Midbrain (tissue), 1 donor: Measurements from ENCODE around the gene SUPT6H.
A peak's percentile ranks its signal among the peaks of the same experiment; 100 is the strongest.

ENCODE experiments used
- DNase-seq: peaks from one replicate; lab custom pipeline; 2025; lab: John Stamatoyannopoulos, UW

The SUPT6H gene

DNA sequence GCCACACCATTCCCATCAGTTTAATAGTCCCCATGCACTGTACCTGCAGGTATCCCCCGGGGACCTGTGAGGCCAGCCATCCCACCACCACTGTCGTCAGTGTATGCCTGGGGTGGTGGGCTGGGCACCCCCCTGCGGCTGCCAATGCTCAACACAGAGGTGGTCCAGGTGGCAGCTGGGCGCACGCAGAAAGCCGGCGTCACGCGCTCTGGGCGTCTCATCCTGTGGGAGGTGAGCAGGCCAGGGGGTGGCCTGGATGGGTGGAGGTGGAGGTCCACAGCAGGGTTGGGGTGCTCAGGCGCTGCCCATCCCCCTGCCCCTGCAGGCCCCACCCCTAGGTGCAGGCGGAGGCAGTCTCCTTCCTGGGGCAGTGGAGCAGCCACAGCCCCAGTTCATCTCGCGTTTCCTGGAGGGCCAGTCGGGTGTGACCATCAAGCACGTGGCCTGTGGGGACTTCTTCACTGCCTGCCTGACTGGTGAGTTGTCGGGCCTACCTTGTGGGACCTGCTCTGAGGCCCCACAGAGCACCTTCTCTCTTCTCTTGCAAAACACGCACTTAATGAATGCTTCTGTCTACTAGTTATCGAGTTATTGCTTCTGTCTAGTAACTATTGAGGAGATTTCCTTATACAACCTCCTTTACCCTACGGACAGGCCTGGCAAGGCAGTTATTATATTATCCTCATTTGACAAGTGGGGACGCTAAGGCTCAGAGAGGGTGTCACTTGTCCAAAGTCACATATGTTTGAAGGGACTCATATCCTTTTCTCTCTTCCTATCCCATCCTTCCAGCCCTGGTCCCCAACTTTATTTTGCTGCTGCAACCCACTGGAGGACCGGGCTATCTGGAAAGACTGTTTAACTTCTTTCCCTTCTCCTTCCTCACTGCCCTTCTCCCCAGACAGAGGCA, 76.0 kb downstream of the SUPT6H start:
- DNase-seq, result no peak

DNA sequence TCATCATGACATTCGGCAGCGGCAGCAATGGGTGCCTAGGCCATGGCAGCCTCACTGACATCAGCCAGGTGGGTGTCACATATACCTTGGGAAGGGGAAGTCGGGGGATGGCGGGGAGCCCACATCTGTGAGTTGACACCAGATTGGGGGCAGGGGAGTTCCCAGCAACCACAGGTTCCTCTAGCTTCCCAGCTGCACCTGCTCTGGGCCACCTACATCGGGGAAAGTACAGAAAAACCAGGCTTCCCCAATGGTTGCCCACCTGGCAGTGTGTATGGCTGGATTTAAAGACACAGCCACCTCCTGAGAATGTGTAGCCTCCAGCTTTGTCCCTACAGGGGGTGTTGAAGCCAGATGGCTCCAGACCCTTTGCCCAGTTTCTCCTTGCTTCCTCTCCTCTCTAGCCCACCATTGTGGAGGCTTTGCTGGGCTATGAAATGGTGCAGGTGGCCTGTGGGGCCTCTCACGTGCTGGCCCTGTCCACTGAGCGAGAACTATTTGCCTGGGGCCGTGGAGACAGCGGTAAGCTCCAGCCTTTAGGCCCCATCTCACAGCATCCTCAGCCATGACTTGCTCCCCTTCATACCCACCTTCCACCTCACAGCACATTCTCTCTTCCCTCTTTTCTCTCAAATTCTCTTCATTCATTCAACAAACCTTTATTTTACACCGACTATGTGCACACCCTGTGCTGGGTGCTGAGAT, 76.8 kb downstream of the SUPT6H start:
- DNase-seq, result no peak

DNA sequence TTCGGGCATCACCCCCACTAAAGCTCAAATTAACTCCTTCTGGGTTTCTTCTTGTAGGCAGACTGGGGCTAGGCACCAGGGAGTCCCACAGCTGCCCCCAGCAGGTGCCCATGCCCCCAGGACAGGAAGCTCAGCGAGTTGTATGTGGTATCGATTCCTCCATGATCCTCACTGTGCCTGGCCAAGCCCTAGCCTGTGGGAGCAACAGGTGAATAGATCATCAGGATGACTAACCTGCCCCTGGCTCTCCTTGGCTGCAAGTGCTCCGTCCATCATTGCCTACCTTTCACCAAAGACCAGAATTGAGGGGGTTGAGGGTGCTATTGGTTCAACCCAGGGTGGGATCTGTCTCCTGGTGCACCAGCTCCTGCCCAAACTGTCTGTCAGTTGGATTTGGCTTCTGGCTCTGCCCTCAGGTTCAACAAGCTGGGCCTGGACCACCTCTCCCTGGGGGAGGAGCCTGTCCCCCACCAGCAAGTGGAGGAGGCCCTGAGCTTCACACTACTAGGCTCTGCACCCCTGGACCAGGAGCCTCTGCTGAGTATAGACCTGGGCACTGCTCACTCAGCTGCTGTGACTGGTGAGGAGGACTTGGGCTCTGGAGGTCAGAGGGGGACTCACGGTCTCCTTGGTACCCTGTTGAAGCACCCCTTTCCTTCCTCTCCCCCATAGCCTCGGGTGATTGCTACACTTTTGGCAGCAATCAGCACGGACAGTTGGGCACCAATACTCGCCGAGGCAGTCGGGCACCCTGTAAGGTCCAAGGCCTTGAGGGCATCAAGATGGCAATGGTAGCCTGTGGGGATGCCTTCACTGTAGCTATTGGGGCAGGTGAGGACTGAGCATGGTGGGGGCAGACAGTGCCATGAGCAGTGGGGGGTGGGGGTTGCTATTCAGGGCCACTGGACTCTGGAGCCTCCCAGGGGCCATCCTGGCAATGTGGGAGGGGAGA, 78.7 kb downstream of the SUPT6H start:
- DNase-seq, result no peak

DNA sequence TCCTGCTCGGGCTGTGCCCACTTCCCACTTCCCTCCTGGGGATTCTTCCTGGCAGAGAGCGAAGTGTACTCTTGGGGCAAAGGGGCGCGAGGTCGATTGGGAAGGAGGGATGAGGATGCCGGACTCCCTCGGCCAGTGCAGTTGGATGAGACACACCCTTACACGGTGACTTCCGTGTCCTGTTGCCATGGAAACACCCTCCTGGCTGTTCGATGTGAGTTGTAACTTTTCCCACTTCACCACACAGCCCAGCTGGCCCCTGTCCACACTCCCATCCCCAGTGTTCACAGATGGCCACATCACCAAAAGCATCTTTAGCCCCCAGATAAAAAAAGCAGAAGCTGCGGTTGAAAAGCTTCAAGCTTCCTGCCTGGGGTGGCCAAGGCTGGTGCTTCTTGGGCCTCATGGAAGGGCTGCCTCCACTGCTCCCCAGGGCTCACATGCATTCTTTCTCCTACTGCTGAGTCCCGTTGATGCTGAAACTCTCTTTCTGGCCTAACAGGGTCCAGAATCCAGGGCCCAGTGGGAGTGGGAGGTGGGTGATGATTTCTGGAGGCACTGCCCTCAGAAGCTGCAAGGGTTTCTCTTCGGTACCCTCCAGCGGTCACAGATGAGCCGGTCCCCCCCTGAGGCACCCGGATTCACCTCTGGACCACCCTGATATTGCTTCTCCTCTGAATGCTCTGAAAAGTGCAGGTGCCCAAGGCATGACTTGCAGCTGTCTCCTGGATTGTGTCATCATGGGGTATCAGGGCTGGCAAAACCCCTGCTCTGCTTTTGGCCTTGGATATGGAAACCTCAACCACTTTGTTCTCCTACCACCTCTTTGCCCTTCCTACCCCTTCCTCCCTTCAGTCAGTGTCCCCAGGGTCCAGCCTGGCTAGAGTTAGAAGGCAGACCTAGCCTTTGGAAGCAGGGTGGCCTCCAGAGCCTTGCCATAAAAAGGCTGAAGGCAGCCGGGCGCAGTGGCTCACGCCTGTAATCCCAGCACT, 79.6 kb downstream of the SUPT6H start:
- DNase-seq, result peak; percentile 12

DNA sequence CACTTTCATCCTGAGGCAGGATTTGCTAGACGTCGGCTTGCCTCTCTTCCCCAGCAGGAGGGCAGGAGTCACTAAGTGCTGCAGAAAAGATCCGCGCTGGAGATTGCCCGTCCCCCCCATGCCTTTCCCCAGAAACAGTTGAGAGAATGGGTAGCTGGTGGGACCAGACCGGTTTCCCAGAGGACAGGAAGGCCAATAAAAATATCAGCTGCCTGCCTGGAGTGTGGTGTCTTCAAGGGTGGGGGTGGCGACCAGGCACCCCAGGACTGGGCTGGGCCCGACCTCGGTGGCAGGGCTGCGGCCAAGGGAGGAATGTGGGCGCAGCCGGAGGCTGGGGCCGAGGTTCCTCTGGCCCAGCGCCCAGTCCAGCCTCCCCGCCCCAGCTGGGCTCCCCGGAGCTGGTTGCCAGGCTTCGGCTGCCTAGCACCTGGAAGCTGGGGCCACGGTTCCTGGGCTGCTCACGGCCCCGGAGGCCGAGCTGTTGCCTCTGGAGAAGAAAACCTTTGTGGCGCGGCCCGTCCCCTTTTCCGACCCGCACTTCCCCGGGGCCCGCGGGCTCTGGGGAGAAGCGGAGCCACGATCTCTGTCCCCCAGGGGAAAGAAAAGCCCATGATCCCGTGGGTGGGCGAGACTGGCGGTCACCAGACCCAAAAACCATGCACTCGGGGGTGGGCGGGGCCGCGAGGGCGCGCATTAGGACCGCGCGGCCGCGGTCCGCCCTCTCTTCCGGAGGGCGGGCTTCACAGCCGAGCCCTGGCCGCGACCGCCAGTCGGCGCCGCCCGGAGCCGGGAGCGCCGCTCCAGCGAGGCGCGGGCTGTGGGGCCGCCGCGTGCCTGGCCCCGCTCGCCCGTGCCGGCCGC, 81.5 kb downstream of the SUPT6H start, which contains the start of gene TRAF4:
TSS of gene TRAF4 (plus strand) at position 769 of the 861 bp plus-strand sequence. CDS start 102 bp downstream, outside the sequence.
- peak; percentile 82 for DNase-seq

DNA sequence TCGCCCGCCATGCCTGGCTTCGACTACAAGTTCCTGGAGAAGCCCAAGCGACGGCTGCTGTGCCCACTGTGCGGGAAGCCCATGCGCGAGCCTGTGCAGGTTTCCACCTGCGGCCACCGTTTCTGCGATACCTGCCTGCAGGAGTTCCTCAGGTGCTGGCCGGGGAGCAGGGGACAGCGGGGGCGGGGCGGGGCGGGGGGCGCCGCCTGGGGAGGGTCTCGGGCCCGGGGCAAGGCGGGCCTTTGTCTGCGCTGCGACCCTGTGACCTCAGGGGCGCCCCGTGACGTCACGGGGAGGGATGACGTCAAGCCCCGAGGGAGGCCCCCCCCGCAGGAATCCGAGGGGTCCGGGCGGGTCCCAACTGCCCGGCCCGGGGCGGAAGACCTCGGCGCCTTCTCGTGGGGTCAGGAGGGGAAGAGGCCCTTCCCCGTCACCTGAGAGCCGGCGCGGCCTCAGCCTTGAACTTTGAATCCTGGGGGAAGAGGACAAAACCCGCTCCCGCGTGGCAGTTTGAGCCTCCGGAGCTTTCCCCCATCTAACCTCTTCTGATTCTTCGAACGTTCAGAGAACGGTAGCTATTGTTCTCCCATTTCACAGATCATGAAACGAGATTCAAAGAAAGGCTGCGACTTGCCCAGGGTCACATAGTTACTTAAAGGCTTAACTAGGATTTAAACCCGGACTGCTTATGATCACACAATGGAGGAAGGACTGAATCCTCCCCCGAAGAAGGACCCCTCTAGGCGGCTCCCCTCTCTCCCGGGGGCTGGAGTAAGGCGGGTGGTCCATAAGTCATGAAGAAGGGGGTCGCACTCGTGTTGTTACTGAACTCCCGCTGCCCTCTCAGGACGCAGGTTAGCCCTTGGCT, 82.3 kb downstream of the SUPT6H start:
- peak; percentile 72 for DNase-seq

DNA sequence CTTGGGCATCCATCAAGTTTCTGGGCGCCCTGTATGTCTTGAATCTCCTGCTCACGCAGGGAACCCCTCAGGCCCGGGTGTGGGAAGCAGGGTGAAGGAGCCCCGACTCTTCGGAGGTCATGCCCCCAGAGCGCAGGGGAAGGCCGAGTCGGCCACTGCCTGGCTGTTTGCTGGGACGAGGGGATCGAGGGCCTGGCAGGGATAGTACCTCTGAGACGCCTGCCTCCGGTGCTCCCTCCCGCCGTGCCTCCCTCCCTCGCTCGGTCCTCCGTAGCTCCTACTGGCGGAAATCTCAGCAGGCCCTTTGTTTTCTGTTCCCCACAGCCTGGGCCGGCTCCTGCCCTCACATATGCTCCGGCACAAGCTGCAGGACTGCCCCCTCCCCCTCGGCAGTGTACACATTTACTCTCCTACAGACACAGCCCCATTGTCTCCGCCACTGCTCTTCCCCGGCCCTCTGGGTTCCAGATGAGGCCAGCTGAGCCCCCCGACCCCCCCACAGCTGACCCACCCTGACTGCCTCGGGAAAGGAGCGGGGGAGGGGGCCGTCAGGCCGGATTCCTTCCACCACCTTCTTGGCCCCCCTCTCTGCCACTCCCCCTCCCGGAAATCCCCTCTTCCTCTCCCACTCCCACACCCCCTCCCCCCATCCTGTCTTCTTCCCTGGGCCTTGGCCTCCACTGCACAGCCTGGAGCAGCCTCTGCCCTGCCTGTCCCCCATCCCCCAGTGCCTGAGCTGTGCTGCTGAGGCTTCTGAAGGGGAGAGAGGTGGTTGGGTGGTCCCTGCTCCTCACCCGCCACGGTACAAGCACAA, 83.2 kb downstream of the SUPT6H start:
- DNase-seq, result peak; percentile 90

DNA sequence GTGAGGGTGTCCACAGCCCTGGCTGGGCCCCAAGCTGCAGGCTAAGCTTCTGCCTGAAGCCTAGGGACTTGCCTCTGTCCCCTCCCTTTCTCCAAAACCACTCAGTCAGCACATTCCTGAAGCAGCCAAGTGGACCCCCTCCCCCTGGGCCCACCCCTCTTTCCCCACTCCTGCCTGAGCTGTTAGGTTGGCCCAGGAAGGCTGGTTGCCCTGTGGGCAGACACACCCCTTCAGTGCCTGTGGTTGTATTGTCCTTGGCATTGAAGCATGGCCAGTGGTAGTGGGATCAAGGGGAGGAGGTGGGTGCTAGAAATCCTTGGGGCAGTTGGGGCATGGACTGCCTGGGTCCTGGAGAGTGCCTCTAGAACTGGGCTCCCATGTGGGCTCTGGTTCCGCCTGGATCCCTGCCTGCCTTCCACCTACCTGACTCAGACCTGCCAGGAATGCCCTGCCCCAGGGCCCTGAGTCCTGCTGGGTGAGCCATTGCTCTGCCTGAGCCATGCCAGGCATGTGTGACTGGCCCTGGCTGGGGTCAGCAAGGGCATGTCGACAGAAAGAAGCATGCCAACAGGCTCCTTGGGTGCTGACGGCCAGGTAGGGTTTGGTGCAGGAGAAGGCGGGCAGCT, 83.9 kb downstream of the SUPT6H start:
- DNase-seq, result no peak

DNA sequence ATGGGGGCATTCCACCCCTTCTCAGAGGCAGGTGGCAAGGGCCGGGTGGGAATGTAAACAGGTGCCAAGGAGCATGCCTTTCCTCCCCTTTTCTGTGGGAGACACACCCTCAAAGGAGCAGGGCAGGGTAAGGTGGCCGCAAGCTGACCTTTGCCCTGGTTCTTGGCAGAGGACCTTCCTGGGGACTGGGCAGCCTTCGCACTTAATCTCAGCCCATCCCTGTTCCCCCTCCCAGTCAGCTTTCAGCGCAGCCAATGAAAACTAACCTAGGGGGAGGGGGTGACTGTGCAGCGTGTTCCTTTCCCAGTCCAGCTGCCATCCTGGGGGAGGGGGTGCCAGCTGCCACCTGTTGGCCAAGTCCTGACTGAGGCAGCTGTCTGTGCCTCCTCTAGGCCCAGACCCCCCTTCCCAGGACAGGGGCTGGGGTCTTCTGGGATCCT, 84.6 kb downstream of the SUPT6H start:
- DNase-seq, result peak; percentile 76

DNA sequence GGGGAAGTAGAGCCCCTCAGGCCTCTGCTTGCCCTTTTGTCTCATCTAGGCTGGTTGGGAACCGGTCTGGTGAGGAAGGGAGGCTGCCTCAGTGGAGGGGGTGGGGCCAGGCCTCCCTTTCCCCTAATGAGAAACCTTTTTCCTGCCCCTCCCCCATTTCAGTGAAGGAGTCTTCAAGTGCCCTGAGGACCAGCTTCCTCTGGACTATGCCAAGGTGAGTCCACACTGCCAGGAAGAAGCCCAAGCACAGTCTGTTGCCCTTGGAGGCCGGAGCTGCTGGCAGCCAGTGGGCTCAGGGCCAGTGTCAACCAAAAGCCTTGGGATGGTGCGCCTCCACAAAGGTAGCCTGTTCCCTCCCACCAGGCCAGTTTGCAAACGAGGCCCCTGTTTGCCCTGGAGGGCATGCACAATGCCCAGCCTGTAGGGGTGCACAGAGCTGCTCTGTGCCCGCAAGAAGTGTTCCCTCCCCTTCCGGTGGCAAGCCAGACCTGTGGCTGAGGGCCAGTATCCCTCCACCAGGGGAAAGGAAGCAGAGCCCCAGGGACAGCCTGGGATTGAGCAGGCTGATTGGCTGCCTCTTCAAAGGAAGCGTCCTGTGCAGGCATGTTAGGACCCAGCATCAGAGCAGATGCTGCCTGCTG, 85.2 kb downstream of the SUPT6H start:
- DNase-seq, result peak; percentile 62

DNA sequence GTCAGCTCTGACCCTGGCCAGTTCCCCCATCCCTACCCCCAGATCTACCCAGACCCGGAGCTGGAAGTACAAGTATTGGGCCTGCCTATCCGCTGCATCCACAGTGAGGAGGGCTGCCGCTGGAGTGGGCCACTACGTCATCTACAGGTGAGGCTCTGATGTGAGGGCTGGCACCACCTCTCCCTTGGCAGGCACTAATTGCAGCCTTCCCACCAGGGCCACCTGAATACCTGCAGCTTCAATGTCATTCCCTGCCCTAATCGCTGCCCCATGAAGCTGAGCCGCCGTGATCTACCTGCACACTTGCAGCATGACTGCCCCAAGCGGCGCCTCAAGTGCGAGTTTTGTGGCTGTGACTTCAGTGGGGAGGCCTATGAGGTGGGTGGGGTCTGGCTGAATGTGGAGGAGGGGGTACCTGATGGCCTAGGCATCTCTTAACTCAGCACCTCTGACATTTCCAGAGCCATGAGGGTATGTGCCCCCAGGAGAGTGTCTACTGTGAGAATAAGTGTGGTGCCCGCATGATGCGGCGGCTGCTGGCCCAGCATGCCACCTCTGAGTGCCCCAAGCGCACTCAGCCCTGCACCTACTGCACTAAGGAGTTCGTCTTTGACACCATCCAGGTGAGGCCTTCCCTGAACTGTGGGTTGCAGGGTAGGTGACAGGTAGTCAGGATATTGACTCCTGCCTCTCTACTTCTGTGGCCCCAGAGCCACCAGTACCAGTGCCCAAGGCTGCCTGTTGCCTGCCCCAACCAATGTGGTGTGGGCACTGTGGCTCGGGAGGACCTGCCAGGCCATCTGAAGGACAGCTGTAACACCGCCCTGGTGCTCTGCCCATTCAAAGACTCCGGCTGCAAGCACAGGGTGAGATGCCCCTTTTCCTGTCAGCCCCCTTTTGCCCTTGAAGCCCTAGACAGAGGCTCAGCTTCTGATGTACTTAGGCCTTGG, 86.1 kb downstream of the SUPT6H start:
- no peak for DNase-seq

DNA sequence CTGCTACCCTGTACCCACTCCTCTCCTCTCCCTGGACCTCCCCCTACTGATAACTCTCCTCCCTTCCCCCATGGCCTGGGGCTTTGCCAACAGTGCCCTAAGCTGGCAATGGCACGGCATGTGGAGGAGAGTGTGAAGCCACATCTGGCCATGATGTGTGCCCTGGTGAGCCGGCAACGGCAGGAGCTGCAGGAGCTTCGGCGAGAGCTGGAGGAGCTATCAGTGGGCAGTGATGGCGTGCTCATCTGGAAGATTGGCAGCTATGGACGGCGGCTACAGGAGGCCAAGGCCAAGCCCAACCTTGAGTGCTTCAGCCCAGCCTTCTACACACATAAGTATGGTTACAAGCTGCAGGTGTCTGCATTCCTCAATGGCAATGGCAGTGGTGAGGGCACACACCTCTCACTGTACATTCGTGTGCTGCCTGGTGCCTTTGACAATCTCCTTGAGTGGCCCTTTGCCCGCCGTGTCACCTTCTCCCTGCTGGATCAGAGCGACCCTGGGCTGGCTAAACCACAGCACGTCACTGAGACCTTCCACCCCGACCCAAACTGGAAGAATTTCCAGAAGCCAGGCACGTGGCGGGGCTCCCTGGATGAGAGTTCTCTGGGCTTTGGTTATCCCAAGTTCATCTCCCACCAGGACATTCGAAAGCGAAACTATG, 87.0 kb downstream of the SUPT6H start:
- no peak for DNase-seq

DNA sequence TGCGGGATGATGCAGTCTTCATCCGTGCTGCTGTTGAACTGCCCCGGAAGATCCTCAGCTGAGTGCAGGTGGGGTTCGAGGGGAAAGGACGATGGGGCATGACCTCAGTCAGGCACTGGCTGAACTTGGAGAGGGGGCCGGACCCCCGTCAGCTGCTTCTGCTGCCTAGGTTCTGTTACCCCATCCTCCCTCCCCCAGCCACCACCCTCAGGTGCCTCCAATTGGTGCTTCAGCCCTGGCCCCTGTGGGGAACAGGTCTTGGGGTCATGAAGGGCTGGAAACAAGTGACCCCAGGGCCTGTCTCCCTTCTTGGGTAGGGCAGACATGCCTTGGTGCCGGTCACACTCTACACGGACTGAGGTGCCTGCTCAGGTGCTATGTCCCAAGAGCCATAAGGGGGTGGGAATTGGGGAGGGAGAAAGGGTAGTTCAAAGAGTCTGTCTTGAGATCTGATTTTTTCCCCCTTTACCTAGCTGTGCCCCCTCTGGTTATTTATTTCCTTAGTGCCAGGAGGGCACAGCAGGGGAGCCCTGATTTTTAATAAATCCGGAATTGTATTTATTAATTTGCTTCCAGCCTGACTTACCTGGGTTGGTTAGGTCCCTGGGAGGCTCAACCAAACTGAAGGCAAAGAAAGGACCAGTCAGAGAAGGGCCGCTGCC, 87.6 kb downstream of the SUPT6H start:
- DNase-seq, result no peak
